Suprapubic skin (tissue), 4 donors: ENCODE results near the gene TRIM43. TPM values are rescaled to one million over a fixed set of nuclear protein-coding genes. Genes with fewer than 3 reads are reported as not detected.
"Not testable (repeated sequence)": the region's sequence is repeated elsewhere in the genome, so short reads cannot be mapped to it uniquely, and the experiment has no call there.

Source experiments
- DNase-seq, 2 donors: peaks; one replicate each; pipeline ENCODE4 v3.0.0-alpha.2; 2019; ENCODE audit warnings: low spot score in 2 of 2
- H3K27ac ChIP-seq: fragments of 200-600 bp; sonication (generic); one replicate; pipeline ENCODE4 v1.5.1; 2019
- H3K27me3 ChIP-seq: fragments of 200-600 bp; sonication (generic); one replicate; pipeline ENCODE4 v1.5.1; 2019
- H3K36me3 ChIP-seq: fragments of 200-600 bp; sonication (generic); one replicate; pipeline ENCODE4 v1.5.1; 2019
- H3K4me1 ChIP-seq: fragments of 200-600 bp; sonication (generic); one replicate; pipeline ENCODE4 v1.5.1; 2019
- H3K4me3 ChIP-seq: fragments of 200-600 bp; sonication (generic); one replicate; pipeline ENCODE4 v1.5.1; 2019; ENCODE audit warnings: mild to moderate bottlenecking
- H3K9me3 ChIP-seq: fragments of 200-600 bp; sonication (generic); one replicate; pipeline ENCODE4 v1.5.1; 2019
- WGBS: methylation state at CpG from one replicate; pipeline ENCODE4 v1.1.5; 2018; 5-methylcytosine and 5-hydroxymethylcytosine counted together
- total RNA-seq, 4 donors: library from RNA; depleted of rRNA; stranded (reverse); fragments of >200 nt; gene quantifications; one replicate each; pipeline ENCODE4 v1.1.0, GENCODE V29; 2016

Gene TRIM43
- total RNA-seq, 4 donors from 2014 or later: not detected

GRCh38 chr2:95622728-95623127 is 30.9 kb downstream of the TRIM43 start:
- not testable (repeated sequence) for H3K9me3 ChIP-seq

GRCh38 chr2:95630987-95631386 is 39.2 kb downstream of the TRIM43 start:
- not testable (repeated sequence) for H3K4me1 ChIP-seq, H3K27ac ChIP-seq, H3K4me3 ChIP-seq, DNase-seq, H3K9me3 ChIP-seq, H3K27me3 ChIP-seq, H3K36me3 ChIP-seq
- WGBS: no CpG with 5 or more reads among the region's 2 CpGs

More at GRCh38 chr2:95622728-95623127, 30.9 kb downstream of the TRIM43 start:
- H3K27ac ChIP-seq, H3K4me3 ChIP-seq, H3K27me3 ChIP-seq, H3K36me3 ChIP-seq, DNase-seq, H3K4me1 ChIP-seq: not testable (repeated sequence)
- WGBS: no CpG with 5 or more reads among the region's 5 CpGs

DNA sequence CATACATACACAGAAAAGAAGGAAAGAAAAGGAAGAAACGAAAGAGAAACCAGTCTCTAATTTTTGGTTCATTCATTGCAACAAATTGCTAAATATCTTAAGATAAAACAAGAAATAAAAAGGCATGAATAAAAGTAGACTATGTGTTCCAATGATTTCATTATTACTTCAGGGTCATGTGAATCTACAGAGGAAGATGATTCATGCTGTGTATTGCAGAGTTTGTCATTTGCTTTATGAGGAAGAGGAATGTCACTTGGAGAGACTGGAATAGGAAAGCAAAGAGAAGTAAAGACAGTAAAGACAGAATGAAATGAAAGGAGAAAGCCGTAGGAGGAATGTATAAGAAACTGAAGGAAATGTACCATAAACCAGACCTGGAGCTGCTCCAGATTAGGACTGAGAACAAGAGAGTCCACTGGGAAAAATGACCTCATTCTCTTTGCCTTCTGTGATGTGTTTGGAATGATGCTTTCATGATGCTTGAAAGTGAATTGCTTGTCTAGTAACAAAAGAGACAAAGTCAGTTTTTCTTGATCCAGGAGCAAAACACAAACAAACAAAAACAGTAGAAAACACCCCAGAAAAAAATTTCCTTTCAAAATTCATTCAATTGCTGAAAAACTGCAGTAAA is 41.9 kb downstream of the TRIM43 start:
- not testable (repeated sequence) for H3K4me1 ChIP-seq, H3K27ac ChIP-seq, H3K27me3 ChIP-seq, H3K4me3 ChIP-seq, H3K9me3 ChIP-seq, DNase-seq, H3K36me3 ChIP-seq
- WGBS: no CpG with 5 or more reads among the region's 2 CpGs

GRCh38 chr2:95640515-95641288 is 48.9 kb downstream of the TRIM43 start:
- not testable (repeated sequence) for H3K27me3 ChIP-seq, H3K9me3 ChIP-seq, H3K4me1 ChIP-seq, H3K4me3 ChIP-seq, H3K36me3 ChIP-seq, DNase-seq, H3K27ac ChIP-seq
- whole genome bisulfite sequencing: 60% methylated on average over 1 of the region's 25 CpGs

DNA sequence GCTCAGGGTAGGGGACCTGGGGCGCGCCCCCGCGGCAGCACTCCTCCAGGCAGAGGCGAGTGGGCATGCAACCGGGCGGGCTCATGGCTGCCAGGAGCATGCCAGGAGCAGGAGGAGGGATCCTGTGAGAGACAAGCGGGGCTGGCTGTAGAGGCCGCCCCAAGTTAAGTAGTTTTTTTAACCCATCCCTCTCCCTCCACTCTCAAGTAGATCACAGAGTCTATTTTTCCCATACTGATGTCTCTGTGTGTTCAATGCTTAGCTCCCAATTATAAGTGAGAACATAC is 49.4 kb downstream of the TRIM43 start:
- WGBS: no CpG with 5 or more reads among the region's 9 CpGs
- H3K27me3 ChIP-seq, H3K4me3 ChIP-seq, DNase-seq, H3K4me1 ChIP-seq, H3K36me3 ChIP-seq, H3K27ac ChIP-seq, H3K9me3 ChIP-seq: not testable (repeated sequence)

- not testable (repeated sequence) for H3K27ac ChIP-seq, DNase-seq, H3K4me3 ChIP-seq, H3K9me3 ChIP-seq, H3K27me3 ChIP-seq, H3K4me1 ChIP-seq, H3K36me3 ChIP-seq
- no CpG with 5 or more reads among the region's 2 CpGs for WGBS
Observed at GRCh38 chr2:95641787-95642186, 50.0 kb downstream of the TRIM43 start.

DNA sequence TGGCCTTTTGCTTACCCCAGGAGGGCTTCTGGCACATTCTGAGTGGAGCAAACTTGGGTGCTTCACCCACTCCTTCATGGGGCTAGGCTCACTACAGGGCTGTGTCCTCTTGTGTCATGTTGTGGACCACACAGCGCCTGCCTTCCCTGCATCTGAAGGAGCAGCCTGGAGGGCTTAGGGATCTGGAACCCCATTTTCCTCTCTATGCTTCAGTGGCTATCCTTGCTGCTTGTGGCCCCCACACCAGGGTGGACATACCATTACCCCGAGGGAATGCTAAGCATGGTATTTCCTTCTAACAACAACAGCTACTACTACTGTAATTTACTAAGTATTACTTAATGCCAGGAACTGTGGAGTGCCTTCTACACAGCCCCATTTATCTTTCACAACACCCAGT is 50.6 kb downstream of the TRIM43 start:
- not testable (repeated sequence) for H3K4me1 ChIP-seq, H3K4me3 ChIP-seq, H3K27ac ChIP-seq, DNase-seq, H3K36me3 ChIP-seq, H3K27me3 ChIP-seq, H3K9me3 ChIP-seq
- no CpG with 5 or more reads among the region's 2 CpGs for WGBS

- not testable (repeated sequence) for DNase-seq, H3K4me3 ChIP-seq, H3K4me1 ChIP-seq, H3K36me3 ChIP-seq, H3K9me3 ChIP-seq, H3K27ac ChIP-seq, H3K27me3 ChIP-seq
- 88% methylated on average over 1 of the region's 4 CpGs for WGBS
Observed at GRCh38 chr2:95642951-95643350, 51.1 kb downstream of the TRIM43 start.

DNA sequence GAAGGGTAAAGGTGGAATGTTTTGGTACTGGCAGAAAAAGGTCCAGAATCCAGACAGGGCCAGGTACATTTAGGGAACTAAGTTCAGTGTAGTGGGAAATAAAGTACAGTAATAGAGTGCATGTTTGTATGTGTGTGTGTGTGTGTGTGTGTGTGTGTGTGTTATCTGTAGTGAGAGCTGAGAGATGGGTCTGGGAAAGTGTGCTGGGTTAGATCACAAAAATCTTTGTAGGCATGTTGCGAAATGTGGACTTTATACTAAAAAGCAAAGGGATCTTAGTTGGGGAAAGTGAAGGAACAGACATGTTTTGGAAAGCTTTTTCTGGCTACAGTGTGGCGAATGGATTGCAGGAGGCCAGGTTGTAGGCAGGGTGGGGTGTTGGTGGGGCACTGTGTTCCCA is 53.5 kb downstream of the TRIM43 start:
- H3K36me3 ChIP-seq, H3K27ac ChIP-seq, DNase-seq, H3K27me3 ChIP-seq, H3K4me1 ChIP-seq, H3K9me3 ChIP-seq, H3K4me3 ChIP-seq: not testable (repeated sequence)
- no CpG with 5 or more reads among the region's 2 CpGs for WGBS

DNA sequence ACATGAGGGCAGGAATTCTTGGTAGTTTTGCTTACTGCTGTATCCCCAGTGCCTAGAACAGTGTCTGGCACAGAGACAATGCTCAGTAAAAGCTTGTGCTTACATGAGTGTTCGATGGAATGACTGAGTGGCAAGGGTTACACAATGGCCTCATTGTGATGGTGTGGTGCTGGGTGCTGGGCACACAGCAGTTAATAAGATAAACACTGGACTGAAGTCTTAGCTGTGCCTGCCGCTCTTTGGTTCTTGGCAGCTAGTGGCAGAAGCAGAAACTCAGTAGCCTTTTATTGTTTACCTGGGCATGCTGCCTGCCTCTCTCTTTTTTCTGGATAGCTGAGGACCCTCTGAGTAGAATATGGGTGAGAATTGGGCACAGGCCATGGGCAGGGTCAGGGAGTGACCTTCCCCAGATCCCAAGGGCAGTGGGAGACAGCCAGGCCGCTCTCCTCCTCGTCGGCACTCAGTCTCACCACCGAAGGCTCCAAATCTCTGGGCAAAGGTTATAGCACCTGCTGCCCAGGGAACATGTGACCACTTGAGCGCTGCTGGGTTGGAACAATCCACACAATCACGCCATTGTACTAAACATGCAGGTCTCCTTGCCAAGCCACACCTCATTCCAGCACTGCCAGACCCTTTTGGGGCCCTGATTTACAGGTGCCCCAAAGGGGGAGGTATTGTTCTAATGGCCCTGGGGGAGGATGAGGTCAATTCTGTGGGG is 54.6 kb downstream of the TRIM43 start:
- DNase-seq, H3K4me3 ChIP-seq, H3K4me1 ChIP-seq, H3K27ac ChIP-seq, H3K9me3 ChIP-seq, H3K36me3 ChIP-seq, H3K27me3 ChIP-seq: not testable (repeated sequence)
- WGBS: no CpG with 5 or more reads among the region's 8 CpGs

DNA sequence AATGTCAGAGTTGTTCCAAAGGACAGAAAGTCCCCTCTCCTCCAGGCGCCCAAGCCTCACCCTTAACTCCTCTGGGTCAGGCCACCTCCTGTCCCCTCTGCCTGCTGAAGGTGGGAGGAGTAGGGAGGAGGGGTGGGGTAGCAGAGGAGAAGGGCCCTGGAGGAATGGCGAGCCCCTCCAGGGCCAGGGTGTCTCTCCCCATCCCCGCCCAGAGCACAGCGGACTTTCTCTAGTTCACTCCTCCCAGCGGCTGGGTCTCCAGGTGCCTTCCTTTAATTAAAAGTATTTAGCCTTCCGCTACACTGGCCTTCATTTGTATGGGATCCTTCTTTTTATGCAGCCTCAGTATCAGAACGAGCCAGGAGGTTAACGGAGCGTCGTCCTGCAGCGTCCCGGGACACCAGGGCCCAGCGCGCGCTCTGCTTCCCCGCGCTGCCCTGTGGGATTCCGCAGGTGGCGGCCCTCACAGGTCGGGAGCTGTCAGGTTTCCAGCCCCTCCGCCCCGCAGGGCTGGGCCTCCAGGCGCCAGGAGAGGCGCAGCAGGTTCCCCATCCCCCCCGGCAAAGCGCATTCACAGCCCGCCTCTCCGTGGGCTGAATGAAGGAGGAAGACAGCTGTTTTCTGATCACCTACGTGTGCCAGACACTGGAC is 57.2 kb downstream of the TRIM43 start:
- H3K4me3 ChIP-seq, H3K36me3 ChIP-seq, H3K4me1 ChIP-seq, H3K27ac ChIP-seq, H3K27me3 ChIP-seq, H3K9me3 ChIP-seq: not testable (repeated sequence)
- DNase-seq: peak in 1 of 2 donors; percentile 32
- 35% methylated on average over 2 of the region's 29 CpGs for WGBS
